Measurements from ENCODE around the gene SLC35C1.

DNA sequence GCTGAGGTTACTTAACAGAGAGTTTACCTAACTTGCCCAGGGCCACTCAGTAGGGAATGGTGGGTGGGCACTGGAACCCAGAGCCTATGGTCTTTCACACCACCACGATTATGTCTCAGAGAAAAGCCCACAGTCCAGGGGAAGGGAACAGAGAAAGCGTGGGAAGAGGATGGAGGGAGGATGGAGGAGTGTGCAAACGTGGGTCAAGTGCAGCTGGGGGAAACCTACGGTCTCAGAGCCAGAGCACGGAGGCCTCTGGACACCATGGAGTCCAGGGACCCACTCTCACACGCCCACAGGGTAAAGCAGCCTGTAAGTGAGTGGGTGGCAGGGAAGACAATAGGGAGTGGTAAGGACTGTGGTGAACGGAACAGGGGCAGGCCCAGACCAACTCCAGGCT lies 47.3 kb upstream of the SLC35C1 start:
- TF ChIP-seq, protein P1, sequence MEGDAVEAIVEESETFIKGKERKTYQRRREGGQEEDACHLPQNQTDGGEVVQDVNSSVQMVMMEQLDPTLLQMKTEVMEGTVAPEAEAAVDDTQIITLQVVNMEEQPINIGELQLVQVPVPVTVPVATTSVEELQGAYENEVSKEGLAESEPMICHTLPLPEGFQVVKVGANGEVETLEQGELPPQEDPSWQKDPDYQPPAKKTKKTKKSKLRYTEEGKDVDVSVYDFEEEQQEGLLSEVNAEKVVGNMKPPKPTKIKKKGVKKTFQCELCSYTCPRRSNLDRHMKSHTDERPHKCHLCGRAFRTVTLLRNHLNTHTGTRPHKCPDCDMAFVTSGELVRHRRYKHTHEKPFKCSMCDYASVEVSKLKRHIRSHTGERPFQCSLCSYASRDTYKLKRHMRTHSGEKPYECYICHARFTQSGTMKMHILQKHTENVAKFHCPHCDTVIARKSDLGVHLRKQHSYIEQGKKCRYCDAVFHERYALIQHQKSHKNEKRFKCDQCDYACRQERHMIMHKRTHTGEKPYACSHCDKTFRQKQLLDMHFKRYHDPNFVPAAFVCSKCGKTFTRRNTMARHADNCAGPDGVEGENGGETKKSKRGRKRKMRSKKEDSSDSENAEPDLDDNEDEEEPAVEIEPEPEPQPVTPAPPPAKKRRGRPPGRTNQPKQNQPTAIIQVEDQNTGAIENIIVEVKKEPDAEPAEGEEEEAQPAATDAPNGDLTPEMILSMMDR (conservative IDR thresholded peaks at IDR 0.05) = no peak
- no peak for TF ChIP-seq ZFX (IDR thresholded peaks at IDR 0.05)

Measured in C4-2B (cell line).